HG02981 (cell line): Measurements from ENCODE around the gene RAD54L.
"Not testable (repeated sequence)": the region's sequence is repeated elsewhere in the genome, so short reads cannot be mapped to it uniquely, and the experiment has no call there.

Experiments
- ATAC-seq: cut with Tn5 transposase; IDR thresholded peaks from one replicate; pipeline ENCODE4 v1.9.1; 2021; ENCODE audit warnings: mild to moderate bottlenecking, moderate library complexity; ENCODE audit not compliant: unreplicated experiment

The RAD54L gene

GRCh38 chr1:46247436-46248121, at the start of gene RAD54L:
Gene RAD54L, plus strand, starts transcription at chr1:46247763. Its CDS starts 643 bp downstream, at chr1:46248406.
- ATAC-seq, result peak; percentile 95

DNA sequence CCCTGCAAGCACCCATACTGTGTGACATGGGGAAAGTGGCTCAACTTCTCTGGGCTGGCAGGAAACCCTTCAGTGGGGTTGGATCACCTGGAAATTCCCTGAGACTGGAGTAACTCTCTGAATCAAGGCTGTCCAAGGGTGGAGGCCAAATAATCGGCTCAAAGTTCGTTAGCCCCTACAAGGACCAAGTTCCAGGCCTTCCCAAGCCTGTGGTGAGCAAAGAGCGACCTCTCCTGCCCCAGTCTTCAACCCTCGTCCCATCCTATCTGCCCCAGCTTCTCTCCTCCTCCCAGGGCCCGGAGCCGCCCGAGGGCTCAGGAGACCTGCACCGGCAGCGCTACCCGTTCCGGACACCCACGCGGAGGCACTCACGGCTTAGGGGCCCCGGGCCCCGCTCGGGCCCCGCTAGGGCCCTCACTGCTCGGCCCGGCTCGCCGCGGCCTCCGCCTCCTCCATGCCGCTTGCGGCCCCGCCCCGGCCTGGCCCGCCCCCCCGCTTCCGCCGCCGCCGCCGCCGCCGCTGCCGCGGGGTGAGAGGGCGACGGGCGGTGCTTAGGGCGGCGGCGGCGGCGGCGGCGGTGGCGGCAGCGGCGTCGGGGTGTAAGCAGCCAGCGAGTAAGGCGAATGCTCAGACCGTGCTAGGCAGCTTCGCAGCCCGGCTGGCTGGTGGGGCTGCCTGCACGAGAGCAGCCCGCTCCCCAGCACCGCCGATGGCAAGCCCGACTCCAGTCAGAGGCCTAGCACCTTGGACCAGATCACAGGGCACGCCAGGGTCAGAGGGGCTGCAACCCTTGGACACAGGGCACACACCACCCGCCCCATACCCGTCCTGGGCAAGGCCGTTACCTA, 49.4 kb upstream of the RAD54L start, which contains the start of gene POMGNT1:
Gene POMGNT1 (minus strand): TSS at position 471 of the 848 bp plus-strand sequence. CDS start 613 bp downstream, outside the sequence.
- ATAC-seq, result peak; percentile 77

- ATAC-seq, result no peak
Measured at GRCh38 chr1:46199233-46199749, 48.3 kb upstream of the RAD54L start.

DNA sequence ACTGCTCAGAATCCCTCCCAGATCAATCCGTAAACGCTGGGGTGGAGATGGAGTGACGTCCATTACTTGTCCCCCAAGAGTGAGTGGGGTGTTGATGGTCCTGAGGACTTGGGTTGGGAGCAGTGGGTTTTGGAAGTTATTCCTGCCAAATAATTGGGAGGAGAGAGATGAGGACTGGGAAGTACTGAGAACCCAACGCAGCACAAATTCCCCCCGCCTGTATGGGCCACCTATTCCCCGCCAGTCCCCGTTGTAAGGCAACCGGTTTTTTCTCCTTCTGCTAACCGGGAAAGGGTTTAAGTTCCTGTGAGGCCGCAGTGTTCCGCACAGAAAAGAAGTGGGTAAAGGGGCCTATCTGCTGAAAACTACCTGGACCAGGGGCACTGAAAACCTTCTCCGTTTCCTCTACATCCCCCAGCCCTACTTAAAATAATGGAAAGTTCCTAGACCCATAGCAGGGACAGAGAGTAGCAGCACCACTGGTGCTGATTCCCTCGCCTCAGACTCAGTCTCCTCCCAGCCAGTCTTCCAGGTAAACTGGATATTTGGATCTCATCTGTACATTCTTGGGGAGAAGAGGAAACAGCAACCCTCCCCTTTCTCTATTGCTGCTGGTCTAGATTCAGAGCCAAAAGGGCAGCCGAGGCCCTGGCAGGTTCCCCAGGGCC, 43.7 kb upstream of the RAD54L start:
- no peak for ATAC-seq

- ATAC-seq, result no peak
Measured at GRCh38 chr1:46204406-46204742, 43.2 kb upstream of the RAD54L start.

DNA sequence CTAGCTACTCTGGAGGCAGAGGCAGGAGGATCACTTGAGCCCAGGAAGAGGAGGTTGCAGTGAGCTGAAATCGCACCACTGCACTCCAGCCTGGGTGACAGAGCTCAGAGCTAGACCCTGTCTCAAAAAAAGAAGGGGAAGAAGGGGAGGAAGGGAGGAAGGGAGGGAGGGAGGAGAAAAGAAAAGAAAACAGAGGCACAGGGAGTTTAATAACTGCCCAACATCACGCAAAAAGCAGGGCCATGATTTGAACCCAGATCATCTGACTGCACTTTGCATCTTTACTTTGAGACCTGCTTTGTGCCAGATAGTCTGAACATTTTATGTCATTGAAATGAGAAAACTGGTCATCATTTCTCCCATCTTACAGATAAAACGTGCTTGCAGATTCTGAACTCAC, 42.4 kb upstream of the RAD54L start:
- ATAC-seq, result no peak

DNA sequence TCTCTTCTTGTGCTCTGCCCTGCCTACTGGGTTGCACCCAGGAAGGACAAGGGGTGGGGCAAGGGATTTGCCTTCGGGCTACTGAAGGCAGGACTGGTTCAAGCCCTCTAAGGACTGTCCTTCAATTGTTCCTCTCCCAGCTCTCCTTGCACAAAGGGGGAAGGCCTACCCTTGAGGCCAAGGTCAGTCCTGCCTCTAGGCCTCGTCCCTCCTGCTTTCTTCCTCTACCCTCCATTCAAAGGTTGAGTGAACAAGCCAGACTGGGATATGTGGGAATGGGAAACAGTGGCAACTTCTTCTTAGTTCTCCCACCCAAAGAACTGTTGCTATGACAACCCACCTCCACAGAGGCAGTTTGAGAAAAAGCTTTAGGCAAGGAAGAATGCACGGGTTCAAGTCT, 41.8 kb upstream of the RAD54L start:
- no peak for ATAC-seq

DNA sequence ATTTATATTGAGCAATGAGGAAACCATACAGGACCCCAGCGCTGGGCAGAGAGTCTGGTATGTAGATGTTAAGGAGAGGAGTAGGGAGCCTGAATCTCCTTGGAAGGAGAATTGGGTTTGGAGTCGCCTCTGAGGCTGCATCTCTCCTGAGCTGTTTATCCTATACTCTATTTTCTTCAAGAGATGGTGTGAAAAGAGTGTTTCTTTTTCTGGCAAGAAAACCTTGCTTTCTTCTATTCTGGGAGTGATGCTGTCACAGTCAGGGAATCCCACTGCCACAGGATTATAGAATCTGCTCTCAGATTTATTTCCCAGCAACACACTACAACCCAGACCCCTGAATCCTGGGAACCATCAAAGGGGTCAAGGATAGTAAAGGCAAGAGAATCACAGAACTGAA, 41.2 kb upstream of the RAD54L start:
- no peak for ATAC-seq

DNA sequence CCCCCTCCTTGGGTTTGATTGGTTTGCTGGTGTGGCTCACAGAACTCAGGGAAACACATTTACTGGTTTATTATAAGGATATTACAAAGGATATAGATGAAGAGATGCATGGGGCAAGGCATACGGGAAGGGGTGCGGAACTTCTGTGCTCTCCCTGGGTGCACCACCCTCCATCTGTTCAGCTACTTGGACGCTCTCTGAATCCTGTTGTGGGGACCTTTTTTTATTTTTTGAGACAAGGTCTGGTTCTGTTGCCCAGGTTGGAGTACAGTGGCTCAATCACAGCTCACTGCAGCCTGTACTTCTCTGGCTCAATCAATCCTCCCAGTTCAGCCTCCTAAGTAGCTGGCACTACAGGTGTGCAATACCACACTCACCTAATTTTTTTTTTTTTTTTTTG, 37.0 kb upstream of the RAD54L start:
- no peak for ATAC-seq

DNA sequence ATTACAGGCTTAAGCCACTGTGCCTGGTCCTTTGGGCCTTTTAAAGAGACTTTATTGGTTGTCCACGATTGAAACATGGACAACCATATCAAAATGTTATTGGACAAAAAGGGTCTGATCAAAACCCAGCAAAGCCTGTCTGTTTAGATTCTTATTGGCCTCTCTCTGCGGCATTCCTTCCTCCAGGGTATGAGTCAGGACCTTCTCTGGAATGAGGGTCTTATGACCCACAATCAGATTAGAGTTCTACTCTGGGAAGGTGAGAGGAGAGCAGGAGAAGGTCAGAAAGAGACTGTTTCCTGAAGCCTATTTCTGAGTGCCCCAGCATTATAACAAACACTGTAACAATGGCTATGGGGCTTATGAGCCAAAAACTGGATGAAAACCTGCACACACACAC, 36.5 kb upstream of the RAD54L start:
- no peak for ATAC-seq

DNA sequence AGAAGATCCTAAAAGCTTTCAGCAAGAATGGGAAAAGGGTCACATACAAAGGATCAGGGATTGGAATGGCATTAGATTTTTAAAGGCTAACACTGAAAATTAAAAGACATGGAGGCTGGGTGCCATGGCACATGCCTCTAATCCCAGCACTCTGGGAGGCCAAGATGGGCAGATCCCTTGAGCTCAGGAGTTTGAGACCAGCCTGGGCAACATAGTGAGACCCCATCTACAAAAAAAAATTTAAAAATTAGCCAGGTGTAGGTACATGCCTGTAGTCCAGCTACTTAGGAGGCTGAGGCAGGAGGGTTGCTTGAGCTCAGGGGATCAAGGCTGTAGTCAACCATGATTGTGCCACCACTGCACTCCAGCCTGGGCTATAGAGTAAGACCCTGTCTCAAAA, 32.1 kb upstream of the RAD54L start:
- ATAC-seq, result no peak

- ATAC-seq, result no peak
Measured at GRCh38 chr1:46218443-46218842, 29.1 kb upstream of the RAD54L start.

DNA sequence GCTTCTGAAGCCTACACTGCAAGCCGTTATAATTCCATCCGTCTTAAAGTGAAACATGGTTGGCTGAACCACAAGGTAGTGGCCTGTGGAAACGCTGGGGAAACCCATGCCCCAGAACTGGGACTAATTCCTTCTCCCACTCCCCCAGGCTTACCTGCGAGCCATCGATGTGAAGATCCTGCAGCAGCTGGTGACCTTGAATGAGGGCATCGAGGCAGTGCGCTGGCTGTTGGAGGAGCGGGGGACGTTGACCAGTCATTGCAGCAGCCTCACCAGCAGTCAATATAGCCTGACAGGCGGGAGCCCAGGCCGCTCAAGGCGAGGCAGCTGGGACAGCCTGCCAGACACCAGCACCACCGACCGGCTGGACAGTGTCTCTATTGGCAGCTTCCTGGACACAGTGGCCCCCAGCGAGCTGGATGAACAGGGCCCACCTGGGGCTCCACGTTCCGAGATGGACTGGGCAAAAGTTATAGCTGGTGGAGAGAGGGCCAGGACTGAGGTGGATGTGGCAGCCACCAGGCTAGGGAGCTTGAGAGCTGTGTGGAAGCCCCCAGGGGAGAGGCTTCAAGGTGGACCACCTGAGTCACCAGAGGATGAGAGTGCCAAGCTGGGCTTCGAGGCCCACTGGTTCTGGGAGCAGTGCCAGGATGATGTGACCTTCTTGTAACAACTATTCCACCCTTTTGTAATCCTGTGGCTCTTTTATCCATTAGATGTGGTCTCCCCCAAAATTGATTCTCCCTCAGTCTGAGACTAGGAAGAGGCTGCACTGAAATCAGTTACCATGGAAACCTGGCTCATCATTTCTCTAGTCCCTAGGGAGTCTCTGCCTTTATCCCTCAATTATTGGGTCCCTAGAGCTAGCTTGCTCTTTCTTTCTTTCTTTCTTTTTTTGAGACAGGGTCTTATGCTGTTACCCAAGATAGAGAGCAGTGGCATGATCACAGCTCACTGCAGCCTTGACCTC, 27.7 kb upstream of the RAD54L start:
- ATAC-seq, result no peak

- ATAC-seq, result no peak
Measured at GRCh38 chr1:46220808-46221207, 26.8 kb upstream of the RAD54L start.

DNA sequence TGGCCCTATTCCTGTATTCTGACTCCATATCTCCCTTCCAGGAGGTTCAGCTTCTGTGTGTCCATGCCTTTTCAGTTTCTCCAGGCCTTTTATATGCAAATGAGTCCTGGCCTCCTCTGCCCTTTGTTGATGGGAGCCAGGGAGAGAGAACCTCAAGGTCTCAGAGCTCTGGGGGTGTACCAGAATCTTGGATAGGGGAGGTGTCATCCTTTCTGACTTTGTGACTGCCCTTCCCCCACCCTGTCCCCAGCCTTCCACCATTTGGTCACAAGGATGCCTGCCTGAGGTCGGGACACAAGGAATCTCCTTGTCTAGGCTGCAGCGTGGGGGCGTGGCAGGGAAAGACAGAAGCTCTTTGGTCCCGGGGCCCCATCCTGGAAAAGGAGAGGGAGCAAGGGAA, 25.8 kb upstream of the RAD54L start:
- no peak for ATAC-seq

GRCh38 chr1:46223055-46223454, 24.5 kb upstream of the RAD54L start:
- not testable (repeated sequence) for ATAC-seq

- ATAC-seq, result peak; percentile 80
Measured at GRCh38 chr1:46223472-46223943, 24.1 kb upstream of the RAD54L start.

DNA sequence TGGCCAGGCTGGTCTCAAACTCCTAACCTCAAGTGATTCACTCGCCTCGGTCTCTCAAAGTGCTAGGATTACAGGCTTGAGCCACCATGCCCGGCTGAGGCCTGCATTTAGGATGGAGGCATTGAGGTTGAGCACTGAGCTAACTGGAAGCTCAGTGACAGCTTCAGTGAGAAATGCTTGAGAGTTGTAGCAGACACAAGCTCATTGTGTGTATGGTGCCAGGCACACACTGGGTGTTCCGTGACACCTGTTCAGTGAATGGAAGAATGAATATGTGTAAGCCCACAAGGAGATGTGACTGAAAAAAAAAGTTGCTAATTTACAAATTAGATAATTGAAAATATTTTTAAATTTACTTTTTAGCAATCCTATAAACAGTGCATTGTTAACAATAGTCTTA, 22.6 kb upstream of the RAD54L start:
- no peak for ATAC-seq

- ATAC-seq, result not testable (repeated sequence)
Measured at GRCh38 chr1:46231231-46231630, 16.3 kb upstream of the RAD54L start.

DNA sequence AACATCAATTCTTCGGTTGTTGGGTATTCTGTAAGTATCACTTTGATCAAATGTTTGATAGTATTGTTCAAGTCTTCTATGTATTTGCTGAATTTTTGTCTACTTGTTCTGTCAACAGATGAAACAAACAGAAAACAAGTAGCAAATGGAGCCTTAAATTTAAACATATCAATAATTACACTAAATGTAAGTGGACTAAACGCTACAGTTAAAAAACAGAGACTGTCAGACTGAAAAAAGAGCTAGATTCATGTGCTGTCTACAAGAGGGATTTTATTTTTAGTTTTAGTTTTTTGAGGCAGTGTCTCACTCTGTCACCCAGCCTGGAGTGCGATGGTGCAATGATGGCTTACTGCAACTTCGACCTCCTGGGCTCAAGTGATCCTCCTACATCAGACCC, 10.7 kb upstream of the RAD54L start:
- ATAC-seq, result no peak
